Mononuclear cell (primary cell): Measurements from ENCODE around the gene JOSD2. TPM values are rescaled to one million over a fixed set of nuclear protein-coding genes. Genes with fewer than 3 reads are reported as not detected.

ENCODE experiments used
- H3K27me3 ChIP-seq: 2 replicates; pipeline ENCODE4 v1.6.0; 2011; ENCODE audit warnings: low read length, control low read depth; ENCODE audit not compliant: insufficient read depth
- H3K4me1 ChIP-seq: 2 replicates; pipeline ENCODE4 v1.5.1; 2011; ENCODE audit warnings: mild to moderate bottlenecking, low read length, control low read depth; ENCODE audit not compliant: insufficient read depth
- H3K4me3 ChIP-seq: 2 replicates; pipeline ENCODE4 v1.5.1; 2011; ENCODE audit warnings: mild to moderate bottlenecking, low read length, moderate library complexity
- H3K9me3 ChIP-seq: 2 replicates; pipeline ENCODE4 v1.5.1; 2011; ENCODE audit warnings: low read depth, mild to moderate bottlenecking, control low read depth, low read length
- total RNA-seq: library from RNA; depleted of rRNA; stranded (reverse); fragments of >200 nt; gene quantifications from one replicate; pipeline ENCODE4 v1.2.3, GENCODE V29; 2012

JOSD2 gene
- total RNA-seq, 1 donor: 8.4 TPM

GRCh38 chr19:50549927-50550593 lies 39.1 kb upstream of the JOSD2 start:
- Histone ChIP-seq H3K9me3 (no peaks in the 10 kb centered on the region), H3K4me1 (no peaks in the 10 kb centered on the region), H3K27me3 (no peaks in the 10 kb centered on the region), H3K4me3 (no peak overlapping the region)

- Histone ChIP-seq H3K9me3 (no peaks in the 10 kb centered on the region), H3K4me1 (no peaks in the 10 kb centered on the region), H3K27me3 (no peaks in the 10 kb centered on the region), H3K4me3 (no peak overlapping the region)
Measured at GRCh38 chr19:50549059-50549926, 38.3 kb upstream of the JOSD2 start.

DNA sequence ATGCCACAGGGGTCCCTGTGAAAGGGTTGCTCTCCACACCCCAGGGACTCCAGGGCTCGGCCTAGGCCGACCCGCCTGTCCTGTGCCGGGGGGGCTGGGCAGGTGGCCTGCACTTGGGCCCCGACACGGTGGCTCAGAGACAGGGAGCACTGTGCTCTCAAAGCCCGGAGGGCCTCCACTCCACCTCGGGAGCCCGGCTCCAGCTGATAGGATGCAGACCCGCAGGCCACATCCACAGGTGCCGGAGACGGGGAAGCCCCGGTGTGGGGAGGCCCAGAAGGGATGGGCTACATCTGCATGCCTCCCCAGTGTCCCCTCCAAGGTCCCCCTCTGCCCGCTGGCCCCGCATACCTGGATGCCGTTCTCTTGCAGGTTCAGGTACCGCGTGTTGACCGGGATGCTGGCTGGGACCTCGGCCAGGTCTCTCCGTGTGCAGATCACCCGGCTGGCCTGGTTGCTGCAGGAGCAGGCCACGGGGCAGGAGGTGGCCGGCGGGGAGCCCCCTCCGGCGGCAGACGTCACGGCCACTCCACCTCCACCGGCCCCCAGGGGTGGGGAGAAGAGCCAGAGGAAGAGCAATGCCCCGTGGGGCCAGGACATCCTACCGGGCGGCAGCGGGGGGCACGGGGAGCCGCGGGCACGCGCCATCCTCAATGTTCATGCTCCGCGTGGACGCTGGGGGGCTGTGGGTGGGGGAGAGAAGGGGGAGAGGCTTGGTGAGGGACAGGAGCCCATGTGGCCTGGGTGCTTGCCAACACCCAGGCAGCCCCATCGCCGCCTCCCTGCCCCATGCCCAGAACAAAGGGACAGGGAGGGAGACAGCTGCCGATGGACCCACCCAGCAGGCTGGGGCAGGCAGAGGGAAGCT lies 37.4 kb upstream of the JOSD2 start:
- Histone ChIP-seq H3K4me3 (no peak overlapping the region), H3K27me3 (no peaks in the 10 kb centered on the region), H3K9me3 (no peaks in the 10 kb centered on the region), H3K4me1 (no peaks in the 10 kb centered on the region)

- Histone ChIP-seq H3K4me1 (no peaks in the 10 kb centered on the region), H3K27me3 (no peaks in the 10 kb centered on the region), H3K9me3 (no peaks in the 10 kb centered on the region), H3K4me3 (no peak overlapping the region)
Measured at GRCh38 chr19:50547385-50548190, 36.6 kb upstream of the JOSD2 start.

DNA sequence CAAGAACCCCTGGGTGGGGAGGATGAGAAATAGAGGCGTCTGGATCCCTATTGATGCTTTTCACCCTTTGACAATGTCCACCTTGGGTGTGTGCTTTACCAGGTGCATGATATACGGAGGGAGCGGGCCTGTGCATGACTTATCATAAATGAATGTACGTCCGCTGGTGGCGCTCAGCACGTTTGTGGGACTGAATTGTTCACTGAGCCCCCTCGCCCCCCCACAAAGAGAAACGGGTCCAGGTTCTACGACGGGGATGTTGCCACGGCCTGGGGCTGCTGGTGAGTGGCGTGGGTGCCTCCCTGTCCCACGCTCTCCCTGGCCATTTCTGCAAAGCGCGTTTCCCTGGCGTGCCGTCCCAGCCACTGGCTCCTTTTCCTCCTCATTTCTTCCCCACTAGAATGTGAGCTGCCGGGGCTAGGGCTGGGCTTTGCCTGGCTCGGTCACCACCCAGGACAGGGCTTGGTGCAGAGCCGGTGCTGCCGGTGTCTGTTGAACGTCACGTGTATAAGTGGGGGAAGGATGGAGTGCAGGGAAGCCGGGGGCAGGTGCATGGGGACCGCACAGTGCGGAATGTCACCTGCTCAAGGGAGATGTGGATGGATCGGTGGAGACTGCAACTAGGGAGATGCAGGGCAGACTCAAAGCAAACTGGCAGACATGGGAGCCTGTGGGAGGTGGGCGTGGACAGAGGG lies 35.7 kb upstream of the JOSD2 start:
- Histone ChIP-seq H3K4me3 (no peak overlapping the region), H3K27me3 (no peaks in the 10 kb centered on the region), H3K9me3 (no peaks in the 10 kb centered on the region), H3K4me1 (no peaks in the 10 kb centered on the region)

DNA sequence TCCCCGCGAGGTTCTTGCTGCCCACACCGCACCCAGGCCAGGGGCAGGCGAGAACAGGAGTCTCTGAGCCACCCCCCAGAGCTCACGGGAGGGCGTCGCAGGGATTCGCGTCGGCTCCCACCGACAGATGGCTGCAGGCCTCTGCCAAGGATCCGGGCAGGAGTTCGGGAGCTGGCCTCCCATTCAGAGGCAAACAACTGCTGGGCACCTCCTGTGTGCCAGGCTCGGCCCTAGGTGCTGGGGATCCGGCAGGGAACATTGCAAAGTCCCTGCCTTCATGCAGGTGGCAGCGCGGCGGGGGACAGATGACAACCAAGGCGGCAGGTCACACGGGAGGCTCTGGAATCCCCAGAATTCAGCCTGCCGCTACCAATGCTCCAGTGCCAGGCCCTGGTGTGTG lies 32.0 kb upstream of the JOSD2 start:
- Histone ChIP-seq H3K9me3 (no peaks in the 10 kb centered on the region), H3K4me3 (no peak overlapping the region), H3K4me1 (no peaks in the 10 kb centered on the region), H3K27me3 (no peaks in the 10 kb centered on the region)

GRCh38 chr19:50537769-50538230 lies 26.8 kb upstream of the JOSD2 start:
- H3K27me3 ChIP-seq: no peaks in the 10 kb centered on the region
- H3K9me3 ChIP-seq: no peaks in the 10 kb centered on the region

DNA sequence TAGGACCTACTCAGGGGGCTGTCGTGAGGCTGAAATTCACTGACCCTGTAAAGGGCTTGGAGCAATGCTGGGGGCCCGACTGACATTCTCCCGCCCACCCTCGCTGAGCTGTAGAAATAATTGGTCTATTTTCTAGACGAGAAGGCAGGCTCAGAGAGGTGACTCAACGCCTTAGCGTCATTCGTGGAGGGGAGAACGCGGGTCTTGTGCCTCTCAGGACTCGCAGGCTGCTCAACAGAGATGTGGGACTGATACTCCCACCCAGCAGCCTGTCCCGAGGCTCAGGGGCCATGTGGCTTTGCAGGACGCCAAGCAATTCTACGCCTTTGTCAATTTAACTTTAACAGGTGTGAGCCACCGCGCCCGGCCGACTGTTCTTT lies 26.3 kb upstream of the JOSD2 start:
- no peaks in the 10 kb centered on the region for H3K9me3 ChIP-seq
- H3K4me1 ChIP-seq: no peaks in the 10 kb centered on the region
- no peak overlapping the region for H3K4me3 ChIP-seq
- no peaks in the 10 kb centered on the region for H3K27me3 ChIP-seq

More at GRCh38 chr19:50537769-50538230, 26.8 kb upstream of the JOSD2 start:
- H3K4me1 ChIP-seq: no peaks in the 10 kb centered on the region
- H3K4me3 ChIP-seq: no peak overlapping the region

GRCh38 chr19:50536662-50537305 lies 25.8 kb upstream of the JOSD2 start:
- H3K27me3 ChIP-seq: no peaks in the 10 kb centered on the region
- no peak overlapping the region for H3K4me3 ChIP-seq
- no peaks in the 10 kb centered on the region for H3K4me1 ChIP-seq
- H3K9me3 ChIP-seq: no peaks in the 10 kb centered on the region

DNA sequence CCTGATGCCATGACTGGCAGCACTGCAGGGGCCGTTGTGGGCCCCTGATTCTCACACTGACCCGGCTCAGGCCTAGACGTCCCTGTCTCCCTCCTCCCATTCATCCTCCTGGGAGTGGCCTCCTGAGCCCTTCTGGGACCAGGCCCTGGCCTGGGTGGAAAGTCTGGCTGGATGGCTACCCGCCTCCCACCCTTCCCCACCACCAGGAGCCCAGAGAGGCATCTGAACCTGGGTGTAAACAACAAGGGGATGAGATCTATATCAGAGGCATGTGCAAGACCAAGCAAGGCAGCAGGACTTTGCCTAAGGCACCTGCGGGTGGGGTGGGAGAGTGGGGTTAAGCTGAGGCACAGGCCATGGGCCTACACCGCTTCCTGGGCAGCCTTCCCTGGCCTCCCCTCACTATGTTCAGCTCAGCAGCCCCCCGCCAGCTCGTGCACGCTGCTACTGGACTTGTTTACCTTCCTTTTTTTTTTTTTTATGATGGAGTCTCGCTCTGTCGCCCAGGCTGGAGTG lies 24.7 kb upstream of the JOSD2 start:
- no peaks in the 10 kb centered on the region for H3K27me3 ChIP-seq
- H3K4me3 ChIP-seq: no peak overlapping the region
- H3K9me3 ChIP-seq: no peaks in the 10 kb centered on the region
- H3K4me1 ChIP-seq: no peaks in the 10 kb centered on the region

GRCh38 chr19:50534478-50534877 lies 23.5 kb upstream of the JOSD2 start:
- Histone ChIP-seq H3K4me3 (no peak overlapping the region), H3K9me3 (no peaks in the 10 kb centered on the region), H3K27me3 (no peaks in the 10 kb centered on the region), H3K4me1 (no peaks in the 10 kb centered on the region)

- Histone ChIP-seq H3K27me3 (no peaks in the 10 kb centered on the region), H3K4me1 (no peaks in the 10 kb centered on the region), H3K9me3 (no peaks in the 10 kb centered on the region), H3K4me3 (no peak overlapping the region)
Measured at GRCh38 chr19:50532952-50533351, 22.0 kb upstream of the JOSD2 start.

DNA sequence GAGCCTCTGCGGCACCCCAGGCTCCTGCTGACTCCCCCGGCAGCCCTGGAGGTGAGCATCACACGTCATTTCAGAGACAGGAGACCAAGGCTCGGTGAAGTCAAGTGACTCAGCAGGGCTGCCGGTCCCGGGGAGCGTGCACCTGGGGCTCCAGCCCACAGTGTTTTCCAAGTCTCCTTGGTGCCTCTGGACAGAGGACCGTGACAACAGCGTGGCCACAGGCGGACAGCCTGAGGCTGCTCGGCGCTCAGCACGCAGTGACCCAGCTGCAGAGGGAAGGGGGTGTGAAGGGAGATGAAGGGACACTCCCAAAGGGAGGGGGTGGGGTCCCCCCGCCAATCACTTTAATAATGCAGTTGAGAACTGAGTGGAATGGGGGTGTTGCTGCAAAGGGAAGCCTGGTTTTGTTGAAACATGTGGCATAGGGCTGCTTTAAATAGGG lies 20.2 kb upstream of the JOSD2 start:
- Histone ChIP-seq H3K4me1 (no peaks in the 10 kb centered on the region), H3K27me3 (no peaks in the 10 kb centered on the region), H3K4me3 (no peak overlapping the region), H3K9me3 (no peaks in the 10 kb centered on the region)
